Measurements from ENCODE around the gene CPN2.

CPN2 gene

GRCh38 chr3:194379651-194380050, 28.5 kb upstream of the CPN2 start:
- no peak for DNase-seq

- DNase-seq = no peak
Observed at GRCh38 chr3:194379231-194379630, 28.1 kb upstream of the CPN2 start.

- no peak for DNase-seq
Observed at GRCh38 chr3:194377708-194378107, 26.6 kb upstream of the CPN2 start.

- DNase-seq = no peak
Observed at GRCh38 chr3:194376241-194376560, 25.1 kb upstream of the CPN2 start.

GRCh38 chr3:194375473-194376240, 24.5 kb upstream of the CPN2 start:
- no peak for DNase-seq

- DNase-seq = no peak
Observed at GRCh38 chr3:194374935-194375334, 23.8 kb upstream of the CPN2 start.

- DNase-seq = no peak
Observed at GRCh38 chr3:194373899-194374298, 22.8 kb upstream of the CPN2 start.

- no peak for DNase-seq
Observed at GRCh38 chr3:194373028-194373427, 21.9 kb upstream of the CPN2 start.

GRCh38 chr3:194370753-194371152, 19.6 kb upstream of the CPN2 start:
- no peak for DNase-seq

GRCh38 chr3:194369522-194370279, 18.6 kb upstream of the CPN2 start, which contains the start of gene LRRC15:
Gene LRRC15, minus strand, starts transcription at chr3:194369743. Its CDS starts 8,700 bp downstream, at chr3:194361043.
- no peak for DNase-seq

- no peak for DNase-seq
Observed at GRCh38 chr3:194368918-194369317, 17.8 kb upstream of the CPN2 start.

GRCh38 chr3:194367992-194368841, 17.1 kb upstream of the CPN2 start:
- no peak for DNase-seq

- DNase-seq = no peak
Observed at GRCh38 chr3:194365978-194366490, 14.9 kb upstream of the CPN2 start.

- no peak for DNase-seq
Observed at GRCh38 chr3:194365526-194365925, 14.4 kb upstream of the CPN2 start.

GRCh38 chr3:194364652-194365434, 13.7 kb upstream of the CPN2 start:
- DNase-seq = no peak

GRCh38 chr3:194364314-194364651, 13.2 kb upstream of the CPN2 start:
- DNase-seq = no peak

GRCh38 chr3:194360568-194360967, 9.4 kb upstream of the CPN2 start:
- DNase-seq = no peak

GRCh38 chr3:194357681-194358080, 6.6 kb upstream of the CPN2 start:
- no peak for DNase-seq

- no peak for DNase-seq
Observed at GRCh38 chr3:194355379-194355778, 4.3 kb upstream of the CPN2 start.

GRCh38 chr3:194354315-194354714, 3.2 kb upstream of the CPN2 start:
- no peak for DNase-seq

GRCh38 chr3:194352667-194353246, 1.6 kb upstream of the CPN2 start:
- DNase-seq = no peak

GRCh38 chr3:194351952-194352536, 916 bp upstream of the CPN2 start:
- DNase-seq = no peak
